ENCODE measurements around the gene IFNGR1. TPM values are rescaled to one million over a fixed set of nuclear protein-coding genes. Genes with fewer than 3 reads are reported as not detected.

The IFNGR1 gene
- total and polyA plus RNA-seq, 2 of the 13 experiments (the other 11 are each of a cell fraction or from before 2014, with no cell fraction given) = 82.8 to 87.8 TPM

DNA sequence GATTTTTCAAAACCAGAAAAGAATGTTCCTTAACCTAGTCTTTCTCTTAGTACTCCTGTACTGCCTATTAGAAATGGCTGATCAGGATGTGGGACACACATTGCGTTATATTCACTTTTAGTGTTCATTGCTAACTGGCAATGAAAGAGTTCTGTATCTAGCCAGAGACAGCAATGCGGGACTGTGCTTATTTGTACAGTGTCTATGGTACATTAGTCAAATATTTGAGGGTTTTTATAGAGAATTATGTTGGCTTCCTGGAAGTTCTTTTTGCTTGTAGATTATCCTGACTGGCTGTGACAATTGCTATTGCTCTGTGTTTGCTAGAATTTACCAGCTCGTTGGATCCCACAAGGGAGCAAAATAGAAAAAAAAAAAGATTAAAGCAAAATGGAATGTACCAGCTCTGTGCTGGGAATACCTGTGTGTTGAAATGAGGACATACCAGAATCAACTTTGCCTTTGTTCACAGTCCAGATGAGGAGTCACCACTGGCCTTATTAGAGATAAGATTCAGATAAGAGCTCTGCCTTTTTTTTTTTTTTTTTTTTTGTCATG is 22.4 kb upstream of the IFNGR1 start (continued):
- TF ChIP-seq MEIS1 (CRISPR knock-in tag; IDR thresholded peaks at IDR 0.05; ENCODE audit: borderline replicate concordance) (no peak), ZSCAN9 (CRISPR knock-in tag; IDR thresholded peaks at IDR 0.05; ENCODE audit: borderline replicate concordance) (peak; percentile 57; the same call in 1 of the 2 replicates), ZNF747 (CRISPR knock-in tag; IDR thresholded peaks at IDR 0.05; ENCODE audit: borderline replicate concordance) (0 out of 2 replicates have a peak, but pooled peaks have one; percentile 21), PRDM15 (CRISPR knock-in tag; IDR thresholded peaks at IDR 0.05) (0 out of 2 replicates have a peak, but pooled peaks have one; percentile 16), DR1 (CRISPR knock-in tag; IDR thresholded peaks at IDR 0.05) (no peak), ISL2 (CRISPR knock-in tag; IDR thresholded peaks at IDR 0.05) (peak; percentile 88), ZNF792 (CRISPR knock-in tag; IDR thresholded peaks at IDR 0.05) (peak; percentile 21), DMAP1 (CRISPR knock-in tag; IDR thresholded peaks at IDR 0.05) (no peak), THAP11 (CRISPR knock-in tag; IDR thresholded peaks at IDR 0.05) (peak; percentile 54; the same call in 1 of the 2 replicates), RORA (CRISPR knock-in tag; IDR thresholded peaks at IDR 0.05) (peak; percentile 71; the same call in 1 of the 2 replicates), RAD21 (CRISPR knock-in tag; IDR thresholded peaks at IDR 0.05) (no peak), NCOA5 (CRISPR knock-in tag; IDR thresholded peaks at IDR 0.05) (no peak), ZBTB46 (CRISPR knock-in tag; IDR thresholded peaks at IDR 0.05; ENCODE audit: borderline replicate concordance) (no peak), RNF219 (CRISPR knock-in tag; IDR thresholded peaks at IDR 0.05) (no peak), ZNF329 (CRISPR knock-in tag; IDR thresholded peaks at IDR 0.05; ENCODE audit: low read depth) (no peak)
- TF ChIP-seq, protein P1, sequence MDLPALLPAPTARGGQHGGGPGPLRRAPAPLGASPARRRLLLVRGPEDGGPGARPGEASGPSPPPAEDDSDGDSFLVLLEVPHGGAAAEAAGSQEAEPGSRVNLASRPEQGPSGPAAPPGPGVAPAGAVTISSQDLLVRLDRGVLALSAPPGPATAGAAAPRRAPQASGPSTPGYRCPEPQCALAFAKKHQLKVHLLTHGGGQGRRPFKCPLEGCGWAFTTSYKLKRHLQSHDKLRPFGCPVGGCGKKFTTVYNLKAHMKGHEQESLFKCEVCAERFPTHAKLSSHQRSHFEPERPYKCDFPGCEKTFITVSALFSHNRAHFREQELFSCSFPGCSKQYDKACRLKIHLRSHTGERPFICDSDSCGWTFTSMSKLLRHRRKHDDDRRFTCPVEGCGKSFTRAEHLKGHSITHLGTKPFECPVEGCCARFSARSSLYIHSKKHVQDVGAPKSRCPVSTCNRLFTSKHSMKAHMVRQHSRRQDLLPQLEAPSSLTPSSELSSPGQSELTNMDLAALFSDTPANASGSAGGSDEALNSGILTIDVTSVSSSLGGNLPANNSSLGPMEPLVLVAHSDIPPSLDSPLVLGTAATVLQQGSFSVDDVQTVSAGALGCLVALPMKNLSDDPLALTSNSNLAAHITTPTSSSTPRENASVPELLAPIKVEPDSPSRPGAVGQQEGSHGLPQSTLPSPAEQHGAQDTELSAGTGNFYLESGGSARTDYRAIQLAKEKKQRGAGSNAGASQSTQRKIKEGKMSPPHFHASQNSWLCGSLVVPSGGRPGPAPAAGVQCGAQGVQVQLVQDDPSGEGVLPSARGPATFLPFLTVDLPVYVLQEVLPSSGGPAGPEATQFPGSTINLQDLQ (CRISPR knock-in tag; IDR thresholded peaks at IDR 0.05) = no peak
- TF ChIP-seq, protein P2, sequence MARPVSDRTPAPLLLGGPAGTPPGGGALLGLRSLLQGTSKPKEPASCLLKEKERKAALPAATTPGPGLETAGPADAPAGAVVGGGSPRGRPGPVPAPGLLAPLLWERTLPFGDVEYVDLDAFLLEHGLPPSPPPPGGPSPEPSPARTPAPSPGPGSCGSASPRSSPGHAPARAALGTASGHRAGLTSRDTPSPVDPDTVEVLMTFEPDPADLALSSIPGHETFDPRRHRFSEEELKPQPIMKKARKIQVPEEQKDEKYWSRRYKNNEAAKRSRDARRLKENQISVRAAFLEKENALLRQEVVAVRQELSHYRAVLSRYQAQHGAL (CRISPR knock-in tag; IDR thresholded peaks at IDR 0.05; ENCODE audit: not compliant biosample characterization) = no peak

Data from HepG2 (cell line).